ENCODE data around the gene TADA1. TPM values are rescaled to one million over a fixed set of nuclear protein-coding genes. Genes with fewer than 3 reads are reported as not detected.
"Not testable (repeated sequence)": the region's sequence is repeated elsewhere in the genome, so short reads cannot be mapped to it uniquely, and the experiment has no call there.

The TADA1 gene
- total and polyA plus RNA-seq, 2 donors (not counting 1 experiment from before 2014, with no cell fraction given): 12.9 to 13.2 TPM

DNA sequence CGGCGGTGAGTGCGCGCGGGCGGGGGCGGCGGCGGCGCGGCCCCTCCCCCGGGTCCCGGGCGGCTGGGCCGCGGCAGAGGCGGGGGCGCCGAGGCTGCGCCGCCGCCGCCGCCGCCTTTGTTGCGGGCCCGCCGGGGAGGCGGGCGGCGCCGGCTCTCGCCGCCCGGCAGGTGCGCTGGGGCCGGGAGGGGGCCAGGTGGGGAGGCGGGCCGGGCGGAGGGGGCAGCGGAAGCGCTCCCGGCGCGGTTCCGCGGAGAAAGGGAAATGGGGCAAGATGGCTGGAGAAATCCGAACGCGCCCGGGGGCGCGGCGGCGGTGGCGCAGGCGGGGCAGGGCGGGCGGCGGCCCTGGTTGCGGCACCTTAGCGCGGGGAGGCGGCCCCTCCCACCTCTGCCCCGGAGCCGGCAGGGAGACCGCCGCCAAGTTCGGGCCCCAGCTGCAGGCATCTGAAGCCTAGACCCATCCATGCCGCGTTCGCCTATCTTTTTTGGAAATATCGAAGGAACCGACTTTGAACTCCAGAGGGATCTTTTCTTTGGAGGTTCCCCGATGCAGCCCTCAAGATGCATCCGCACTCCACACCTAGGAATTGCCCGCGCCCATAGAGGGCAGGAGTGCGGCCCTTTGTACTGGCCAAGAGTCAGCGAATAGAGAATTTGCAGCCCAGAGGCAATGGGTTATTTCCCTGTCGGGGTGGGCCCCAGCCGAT lies 36.3 kb downstream of the TADA1 start:
- Histone ChIP-seq H3K36me3 (ENCODE audit: control insufficient read depth, insufficient read depth, low read length) (peaks cover 16% of the 10 kb centered on the region), H3K4me2 (ENCODE audit: extremely low read depth, insufficient read depth, low read length) (peak overlapping the region; percentile 33), H3K4me3 (replicated peaks in 1 of 4; ENCODE audit: control extremely low read depth in 1 of 4, insufficient read depth in 1 of 4, low read depth in 3 of 4, low read length in 4 of 4) (peak overlapping the region; percentile 62 to 72 (median 69)), H3K27ac (ENCODE audit: insufficient read depth, low read length) (peak overlapping the region; percentile 76), H3K9ac (ENCODE audit: insufficient read depth, low read length) (peak overlapping the region; percentile 70), H3K9me3 (ENCODE audit: control insufficient read depth, insufficient read depth, low read depth, low read length) (no peaks in the 10 kb centered on the region), H3K27me3 (ENCODE audit: control insufficient read depth, insufficient read depth, low read length) (no peaks in the 10 kb centered on the region), H2AFZ (ENCODE audit: low read length) (no peak overlapping the region), H3K4me1 (ENCODE audit: control insufficient read depth, extremely low read depth, insufficient read depth, low read length) (peaks cover 2% of the 10 kb centered on the region), H4K20me1 (ENCODE audit: control insufficient read depth, extremely low read depth, insufficient read depth, low read length) (no peaks in the 10 kb centered on the region), H3K79me2 (ENCODE audit: control insufficient read depth, insufficient read depth, low read length) (peaks cover 9% of the 10 kb centered on the region)
- DNase-seq (ENCODE audit: low read depth in 2 of 2): peak; percentile 18 to 19
- TF ChIP-seq, protein P1, sequence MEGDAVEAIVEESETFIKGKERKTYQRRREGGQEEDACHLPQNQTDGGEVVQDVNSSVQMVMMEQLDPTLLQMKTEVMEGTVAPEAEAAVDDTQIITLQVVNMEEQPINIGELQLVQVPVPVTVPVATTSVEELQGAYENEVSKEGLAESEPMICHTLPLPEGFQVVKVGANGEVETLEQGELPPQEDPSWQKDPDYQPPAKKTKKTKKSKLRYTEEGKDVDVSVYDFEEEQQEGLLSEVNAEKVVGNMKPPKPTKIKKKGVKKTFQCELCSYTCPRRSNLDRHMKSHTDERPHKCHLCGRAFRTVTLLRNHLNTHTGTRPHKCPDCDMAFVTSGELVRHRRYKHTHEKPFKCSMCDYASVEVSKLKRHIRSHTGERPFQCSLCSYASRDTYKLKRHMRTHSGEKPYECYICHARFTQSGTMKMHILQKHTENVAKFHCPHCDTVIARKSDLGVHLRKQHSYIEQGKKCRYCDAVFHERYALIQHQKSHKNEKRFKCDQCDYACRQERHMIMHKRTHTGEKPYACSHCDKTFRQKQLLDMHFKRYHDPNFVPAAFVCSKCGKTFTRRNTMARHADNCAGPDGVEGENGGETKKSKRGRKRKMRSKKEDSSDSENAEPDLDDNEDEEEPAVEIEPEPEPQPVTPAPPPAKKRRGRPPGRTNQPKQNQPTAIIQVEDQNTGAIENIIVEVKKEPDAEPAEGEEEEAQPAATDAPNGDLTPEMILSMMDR (conservative IDR thresholded peaks at IDR 0.05 in 1 of 2, IDR thresholded peaks at IDR 0.05 in 1 of 2; ENCODE audit: low read depth in 1 of 2, low read length in 2 of 2): peak; percentile 12 to 27
- TF ChIP-seq EZH2 (IDR thresholded peaks at IDR 0.05; ENCODE audit: low read length, missing control alignments): no peak

DNA sequence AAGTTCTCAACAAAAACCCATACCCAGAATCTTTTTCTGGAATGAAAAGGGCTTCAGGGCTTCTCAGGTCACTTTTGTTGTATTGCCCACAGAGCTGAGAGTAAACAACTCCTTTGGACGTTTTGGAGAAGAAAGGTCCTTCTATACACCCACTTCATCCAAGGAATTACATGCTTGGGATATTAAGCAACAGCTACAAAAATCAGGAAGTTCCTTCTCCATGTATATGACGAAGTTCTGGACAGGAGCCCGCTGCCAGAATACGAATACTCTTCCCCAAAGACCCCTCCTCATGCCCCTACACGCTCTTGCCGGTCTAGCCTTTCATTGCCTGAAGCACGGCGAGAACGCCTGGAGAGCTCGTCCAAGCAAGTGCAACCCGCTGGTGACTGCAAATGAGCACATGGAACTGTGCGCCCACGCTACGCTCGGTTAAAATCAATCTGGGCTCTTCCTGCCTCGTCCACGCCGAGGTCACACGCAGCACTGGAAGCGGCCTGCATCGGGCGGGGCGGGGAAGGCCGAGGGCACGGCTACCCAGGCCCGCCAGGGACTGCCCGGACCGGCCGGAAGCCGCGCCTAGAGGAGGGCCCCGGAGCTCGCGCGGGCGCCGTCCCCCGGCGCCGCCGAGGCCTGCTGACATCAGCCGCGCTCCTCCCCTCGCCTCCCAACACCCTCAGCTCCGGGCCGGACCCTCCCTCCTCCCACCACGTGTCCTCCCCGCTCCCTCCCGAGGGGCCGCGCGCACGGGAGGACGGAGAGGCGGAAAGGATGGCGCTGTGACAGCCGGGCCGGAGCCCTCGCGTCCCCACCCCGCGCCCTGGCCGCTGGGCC lies 37.1 kb downstream of the TADA1 start, which contains the start of gene POGK:
Gene POGK (plus strand): TSS at position 710 of the 834 bp plus-strand sequence. CDS start 1,482 bp downstream, outside the sequence.
- Histone ChIP-seq H2AFZ (ENCODE audit: low read length) (peak within 1 kb of the TSS; percentile 95), H3K36me3 (ENCODE audit: control insufficient read depth, insufficient read depth, low read length) (peaks cover 14% of the 10 kb centered on the region), H3K27me3 (ENCODE audit: control insufficient read depth, insufficient read depth, low read length) (no peaks in the 10 kb centered on the region), H3K79me2 (ENCODE audit: control insufficient read depth, insufficient read depth, low read length) (peaks cover 9% of the 10 kb centered on the region), H4K20me1 (ENCODE audit: control insufficient read depth, extremely low read depth, insufficient read depth, low read length) (no peaks in the 10 kb centered on the region), H3K9me3 (ENCODE audit: control insufficient read depth, insufficient read depth, low read depth, low read length) (no peaks in the 10 kb centered on the region), H3K4me2 (ENCODE audit: extremely low read depth, insufficient read depth, low read length) (peak within 1 kb of the TSS; percentile 75), H3K4me3 (replicated peaks in 1 of 4; ENCODE audit: control extremely low read depth in 1 of 4, insufficient read depth in 1 of 4, low read depth in 3 of 4, low read length in 4 of 4) (peak within 1 kb of the TSS; percentile 62 to 83 (median 72)), H3K4me1 (ENCODE audit: control insufficient read depth, extremely low read depth, insufficient read depth, low read length) (peaks cover 2% of the 10 kb centered on the region), H3K9ac (ENCODE audit: insufficient read depth, low read length) (peak within 1 kb of the TSS; percentile 70), H3K27ac (ENCODE audit: insufficient read depth, low read length) (peak within 1 kb of the TSS; percentile 76)
- TF ChIP-seq, protein P1 (conservative IDR thresholded peaks at IDR 0.05 in 1 of 2, IDR thresholded peaks at IDR 0.05 in 1 of 2; ENCODE audit: low read depth in 1 of 2, low read length in 2 of 2): no peak
- TF ChIP-seq EZH2 (IDR thresholded peaks at IDR 0.05; ENCODE audit: low read length, missing control alignments): no peak
- peak; percentile 90 for DNase-seq (ENCODE audit: low read depth in 2 of 2)

DNA sequence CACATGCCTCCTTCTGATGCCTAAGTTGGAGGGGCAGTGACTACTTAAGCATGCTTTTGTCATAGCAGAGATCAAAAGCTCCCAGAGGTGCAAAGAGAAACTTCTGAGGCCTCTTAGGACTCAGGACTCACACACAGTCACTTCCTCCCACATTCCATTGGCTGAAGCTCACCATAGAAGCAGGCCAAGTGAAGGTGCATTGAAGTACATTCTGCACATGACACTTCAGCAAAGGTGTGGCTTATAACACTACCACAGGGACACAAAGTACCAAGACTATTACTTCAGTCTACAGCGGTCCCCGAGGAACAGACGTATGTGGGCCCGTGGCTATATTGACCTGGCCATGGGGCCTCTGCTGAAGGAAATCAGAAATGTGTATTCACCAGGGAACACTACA lies 39.3 kb downstream of the TADA1 start:
- H2AFZ ChIP-seq (ENCODE audit: low read length): no peak overlapping the region
- no peak overlapping the region for H3K4me3 ChIP-seq (replicated peaks in 1 of 4; ENCODE audit: control extremely low read depth in 1 of 4, insufficient read depth in 1 of 4, low read depth in 3 of 4, low read length in 4 of 4)
- H3K9ac ChIP-seq (ENCODE audit: insufficient read depth, low read length): no peak overlapping the region
- H3K27ac ChIP-seq (ENCODE audit: insufficient read depth, low read length): no peak overlapping the region
- no peak for TF ChIP-seq EZH2 (IDR thresholded peaks at IDR 0.05; ENCODE audit: low read length, missing control alignments)
- TF ChIP-seq, protein P1 (conservative IDR thresholded peaks at IDR 0.05 in 1 of 2, IDR thresholded peaks at IDR 0.05 in 1 of 2; ENCODE audit: low read depth in 1 of 2, low read length in 2 of 2): no peak
- H3K4me1 ChIP-seq (ENCODE audit: control insufficient read depth, extremely low read depth, insufficient read depth, low read length): peaks cover 2% of the 10 kb centered on the region
- peak in 1 of 2 donors; percentile 8 for DNase-seq (ENCODE audit: low read depth in 2 of 2)
- H3K4me2 ChIP-seq (ENCODE audit: extremely low read depth, insufficient read depth, low read length): no peak overlapping the region
- no peaks in the 10 kb centered on the region for H4K20me1 ChIP-seq (ENCODE audit: control insufficient read depth, extremely low read depth, insufficient read depth, low read length)
- peaks cover 7% of the 10 kb centered on the region for H3K79me2 ChIP-seq (ENCODE audit: control insufficient read depth, insufficient read depth, low read length)
- peaks cover 1% of the 10 kb centered on the region for H3K36me3 ChIP-seq (ENCODE audit: control insufficient read depth, insufficient read depth, low read length)
- H3K9me3 ChIP-seq (ENCODE audit: control insufficient read depth, insufficient read depth, low read depth, low read length): no peaks in the 10 kb centered on the region
- H3K27me3 ChIP-seq (ENCODE audit: control insufficient read depth, insufficient read depth, low read length): peaks cover 5% of the 10 kb centered on the region

DNA sequence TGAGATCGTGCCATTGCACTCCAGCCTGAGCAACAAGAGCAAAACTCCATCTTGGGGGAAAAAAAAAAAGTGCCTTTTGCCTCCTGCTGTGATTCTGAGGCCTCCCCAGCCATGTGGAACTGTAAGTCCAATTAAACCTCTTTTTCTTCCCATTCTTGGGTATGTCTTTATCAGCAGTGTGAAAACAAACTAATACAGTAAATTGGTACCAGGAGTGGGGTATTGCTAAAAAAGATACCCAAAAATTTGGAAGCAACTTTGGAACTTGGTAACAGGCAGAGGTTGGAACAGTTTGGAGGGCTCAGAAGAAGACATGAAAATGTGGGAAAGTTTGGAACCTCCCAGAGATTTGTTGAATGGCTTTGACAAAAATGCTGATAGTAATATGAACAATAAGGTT lies 46.3 kb downstream of the TADA1 start:
- not testable (repeated sequence) for H3K36me3 ChIP-seq (ENCODE audit: control insufficient read depth, insufficient read depth, low read length); H3K79me2 ChIP-seq (ENCODE audit: control insufficient read depth, insufficient read depth, low read length); H3K4me2 ChIP-seq (ENCODE audit: extremely low read depth, insufficient read depth, low read length); DNase-seq (ENCODE audit: low read depth in 2 of 2); H3K4me3 ChIP-seq (replicated peaks in 1 of 4; ENCODE audit: control extremely low read depth in 1 of 4, insufficient read depth in 1 of 4, low read depth in 3 of 4, low read length in 4 of 4); H2AFZ ChIP-seq (ENCODE audit: low read length); H3K27ac ChIP-seq (ENCODE audit: insufficient read depth, low read length); H3K9ac ChIP-seq (ENCODE audit: insufficient read depth, low read length); H3K27me3 ChIP-seq (ENCODE audit: control insufficient read depth, insufficient read depth, low read length); H3K9me3 ChIP-seq (ENCODE audit: control insufficient read depth, insufficient read depth, low read depth, low read length); H4K20me1 ChIP-seq (ENCODE audit: control insufficient read depth, extremely low read depth, insufficient read depth, low read length); H3K4me1 ChIP-seq (ENCODE audit: control insufficient read depth, extremely low read depth, insufficient read depth, low read length)

All from fibroblast of lung (primary cell).